ENCODE measurements around the gene GFPT1.

GFPT1 gene

DNA sequence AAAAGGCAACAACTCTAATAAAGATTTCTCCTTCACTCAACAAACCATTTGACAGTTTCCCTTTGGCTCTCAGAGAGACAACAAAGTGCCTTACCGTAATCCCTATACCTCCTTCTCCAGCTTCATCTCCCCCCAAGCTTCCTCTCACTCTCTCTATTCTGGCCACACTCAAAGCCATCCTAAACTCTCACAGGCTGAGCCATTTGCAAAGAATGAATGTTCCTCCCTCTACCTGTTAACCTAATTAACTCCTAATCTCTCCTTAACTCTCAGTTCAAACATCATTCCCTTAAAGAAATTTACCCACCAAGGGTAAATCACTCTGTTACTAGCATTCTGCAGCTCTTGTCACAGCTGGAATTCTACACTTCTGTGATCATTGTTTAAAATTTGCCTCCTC lies 38.2 kb downstream of the GFPT1 start:
- H3K79me2 ChIP-seq (ENCODE audit: insufficient read depth, low read length) = no peaks in the 10 kb centered on the region
- TF ChIP-seq, protein P1, sequence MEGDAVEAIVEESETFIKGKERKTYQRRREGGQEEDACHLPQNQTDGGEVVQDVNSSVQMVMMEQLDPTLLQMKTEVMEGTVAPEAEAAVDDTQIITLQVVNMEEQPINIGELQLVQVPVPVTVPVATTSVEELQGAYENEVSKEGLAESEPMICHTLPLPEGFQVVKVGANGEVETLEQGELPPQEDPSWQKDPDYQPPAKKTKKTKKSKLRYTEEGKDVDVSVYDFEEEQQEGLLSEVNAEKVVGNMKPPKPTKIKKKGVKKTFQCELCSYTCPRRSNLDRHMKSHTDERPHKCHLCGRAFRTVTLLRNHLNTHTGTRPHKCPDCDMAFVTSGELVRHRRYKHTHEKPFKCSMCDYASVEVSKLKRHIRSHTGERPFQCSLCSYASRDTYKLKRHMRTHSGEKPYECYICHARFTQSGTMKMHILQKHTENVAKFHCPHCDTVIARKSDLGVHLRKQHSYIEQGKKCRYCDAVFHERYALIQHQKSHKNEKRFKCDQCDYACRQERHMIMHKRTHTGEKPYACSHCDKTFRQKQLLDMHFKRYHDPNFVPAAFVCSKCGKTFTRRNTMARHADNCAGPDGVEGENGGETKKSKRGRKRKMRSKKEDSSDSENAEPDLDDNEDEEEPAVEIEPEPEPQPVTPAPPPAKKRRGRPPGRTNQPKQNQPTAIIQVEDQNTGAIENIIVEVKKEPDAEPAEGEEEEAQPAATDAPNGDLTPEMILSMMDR (conservative IDR thresholded peaks at IDR 0.05; ENCODE audit: low read length) = no peak
- TF ChIP-seq EZH2phosphoT487 (IDR thresholded peaks at IDR 0.05; ENCODE audit: borderline replicate concordance) = no peak
- H3K36me3 ChIP-seq (ENCODE audit: insufficient read depth, low read length) = peaks cover 79% of the 10 kb centered on the region

DNA sequence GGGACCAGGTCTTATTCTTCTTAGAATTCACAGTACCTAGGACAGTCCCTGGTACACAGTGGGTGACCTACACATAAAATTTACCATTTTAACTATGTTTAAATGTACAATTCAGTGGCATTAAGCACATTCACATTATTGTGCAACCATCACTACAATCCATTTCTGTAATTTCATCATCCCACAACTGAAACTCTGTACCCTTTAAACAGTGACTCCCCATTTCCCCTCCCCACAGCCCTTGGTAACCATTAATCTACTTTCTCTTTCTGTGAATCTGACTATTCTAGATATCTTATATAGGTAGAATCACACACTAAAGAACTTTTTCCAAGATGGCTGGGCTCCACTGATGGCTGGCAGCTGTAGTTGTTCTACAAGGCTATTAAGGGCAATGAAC lies 41.6 kb downstream of the GFPT1 start:
- no peaks in the 10 kb centered on the region for H3K27me3 ChIP-seq (ENCODE audit: insufficient read depth, low read length, poor library complexity, severe bottlenecking)
- H3K36me3 ChIP-seq (ENCODE audit: insufficient read depth, low read length) = peaks cover 97% of the 10 kb centered on the region
- H3K79me2 ChIP-seq (ENCODE audit: insufficient read depth, low read length) = no peaks in the 10 kb centered on the region

More for the DNA sequence above, 38.2 kb downstream of the GFPT1 start:
- Histone ChIP-seq H3K4me3 (ENCODE audit: low read length, poor library complexity, severe bottlenecking) (no peak overlapping the region), H4K20me1 (ENCODE audit: insufficient read depth, low read length, poor library complexity, severe bottlenecking) (no peaks in the 10 kb centered on the region), H2AFZ (ENCODE audit: low read length) (no peak overlapping the region), H3K4me2 (ENCODE audit: low read depth, low read length, poor library complexity, severe bottlenecking) (no peak overlapping the region), H3K27me3 (ENCODE audit: insufficient read depth, low read length, poor library complexity, severe bottlenecking) (no peaks in the 10 kb centered on the region), H3K9me2 (replicated peaks; ENCODE audit: low read depth, low read length) (no peaks in the 10 kb centered on the region), H3K9ac (ENCODE audit: low read depth, low read length, poor library complexity, severe bottlenecking) (no peak overlapping the region), H3F3A (ENCODE audit: low read depth) (no peaks in the 10 kb centered on the region), H3K4me1 (ENCODE audit: insufficient read depth, low read length, poor library complexity, severe bottlenecking) (no peaks in the 10 kb centered on the region), H3K9me3 (ENCODE audit: insufficient read depth, low read depth, low read length) (no peaks in the 10 kb centered on the region)

DNA sequence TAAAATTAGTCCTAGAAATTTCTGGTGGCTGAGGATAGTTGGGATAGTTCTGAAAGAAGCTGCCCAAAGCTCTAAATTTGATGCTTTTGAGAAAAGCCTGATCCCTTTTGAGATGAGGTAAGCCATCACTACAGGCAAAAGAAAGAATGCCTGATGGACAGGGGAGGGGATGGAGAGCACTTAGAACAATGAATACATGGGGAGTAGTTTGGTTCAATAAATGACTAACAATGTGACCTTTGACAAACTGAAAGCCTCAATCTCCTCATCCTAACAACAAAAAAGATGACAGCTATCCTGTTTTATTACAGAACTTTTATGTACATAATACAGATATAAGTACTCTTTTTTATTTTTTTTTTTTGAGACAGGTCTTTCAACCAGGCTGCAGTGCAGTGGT lies 42.7 kb downstream of the GFPT1 start:
- H3K4me3 ChIP-seq (ENCODE audit: low read length, poor library complexity, severe bottlenecking) = no peak overlapping the region
- no peak overlapping the region for H3K9ac ChIP-seq (ENCODE audit: low read depth, low read length, poor library complexity, severe bottlenecking)
- H3K9me2 ChIP-seq (replicated peaks; ENCODE audit: low read depth, low read length) = no peaks in the 10 kb centered on the region
- H3K79me2 ChIP-seq (ENCODE audit: insufficient read depth, low read length) = no peaks in the 10 kb centered on the region
- TF ChIP-seq, protein P1 (conservative IDR thresholded peaks at IDR 0.05; ENCODE audit: low read length) = no peak
- no peak for TF ChIP-seq EZH2phosphoT487 (IDR thresholded peaks at IDR 0.05; ENCODE audit: borderline replicate concordance)
- no peaks in the 10 kb centered on the region for H3F3A ChIP-seq (ENCODE audit: low read depth)
- H3K4me2 ChIP-seq (ENCODE audit: low read depth, low read length, poor library complexity, severe bottlenecking) = no peak overlapping the region
- H4K20me1 ChIP-seq (ENCODE audit: insufficient read depth, low read length, poor library complexity, severe bottlenecking) = no peaks in the 10 kb centered on the region
- H3K36me3 ChIP-seq (ENCODE audit: insufficient read depth, low read length) = peaks cover 94% of the 10 kb centered on the region
- no peaks in the 10 kb centered on the region for H3K27me3 ChIP-seq (ENCODE audit: insufficient read depth, low read length, poor library complexity, severe bottlenecking)
- no peaks in the 10 kb centered on the region for H3K9me3 ChIP-seq (ENCODE audit: insufficient read depth, low read depth, low read length)
- no peaks in the 10 kb centered on the region for H3K4me1 ChIP-seq (ENCODE audit: insufficient read depth, low read length, poor library complexity, severe bottlenecking)
- no peak overlapping the region for H2AFZ ChIP-seq (ENCODE audit: low read length)

More for the DNA sequence above, 41.6 kb downstream of the GFPT1 start:
- TF ChIP-seq EZH2phosphoT487 (IDR thresholded peaks at IDR 0.05; ENCODE audit: borderline replicate concordance) = no peak
- TF ChIP-seq, protein P1 (conservative IDR thresholded peaks at IDR 0.05; ENCODE audit: low read length) = no peak
- no peaks in the 10 kb centered on the region for H3F3A ChIP-seq (ENCODE audit: low read depth)
- H3K4me2 ChIP-seq (ENCODE audit: low read depth, low read length, poor library complexity, severe bottlenecking) = no peak overlapping the region
- H3K9ac ChIP-seq (ENCODE audit: low read depth, low read length, poor library complexity, severe bottlenecking) = no peak overlapping the region
- H3K9me3 ChIP-seq (ENCODE audit: insufficient read depth, low read depth, low read length) = no peaks in the 10 kb centered on the region
- H3K4me3 ChIP-seq (ENCODE audit: low read length, poor library complexity, severe bottlenecking) = no peak overlapping the region
- H2AFZ ChIP-seq (ENCODE audit: low read length) = no peak overlapping the region
- no peaks in the 10 kb centered on the region for H3K4me1 ChIP-seq (ENCODE audit: insufficient read depth, low read length, poor library complexity, severe bottlenecking)
- H4K20me1 ChIP-seq (ENCODE audit: insufficient read depth, low read length, poor library complexity, severe bottlenecking) = no peaks in the 10 kb centered on the region
- H3K9me2 ChIP-seq (replicated peaks; ENCODE audit: low read depth, low read length) = no peaks in the 10 kb centered on the region

All from Loucy (cell line).